Astrocyte of the spinal cord (primary cell): Measurements from ENCODE around the gene CDH22.

ENCODE experiments used
- DNase-seq: peaks from one replicate; pipeline ENCODE4 v3.0.0; 2011; ENCODE audit warnings: low read depth, low spot score
- H3K4me3 ChIP-seq: 2 replicates; pipeline ENCODE4 v1.5.1; 2011; ENCODE audit warnings: low read depth, mild to moderate bottlenecking, low read length, moderate library complexity
- CTCF ChIP-seq: IDR thresholded peaks from 2 replicates; pipeline ENCODE4 v1.5.1; 2012; ENCODE audit warnings: low read depth, mild to moderate bottlenecking, low read length, inconsistent platforms
- in situ Hi-C: cut with HindIII; loops from 2 replicates; pipeline ENCODE4 v1.10.0; 2017; ENCODE audit warnings: low sequenced_read_pairs

Gene CDH22

GRCh38 chr20:46191611-46192010 lies 116.7 kb downstream of the CDH22 start:
- no peak overlapping the region for H3K4me3 ChIP-seq
- DNase-seq, result no peak
- in situ Hi-C loops, result no loop called here
- TF ChIP-seq CTCF, result no peak

GRCh38 chr20:46191168-46191540 lies 117.1 kb downstream of the CDH22 start:
- TF ChIP-seq CTCF, result no peak
- no peak for DNase-seq
- no peak overlapping the region for H3K4me3 ChIP-seq
- in situ Hi-C loops, result no loop called here

DNA sequence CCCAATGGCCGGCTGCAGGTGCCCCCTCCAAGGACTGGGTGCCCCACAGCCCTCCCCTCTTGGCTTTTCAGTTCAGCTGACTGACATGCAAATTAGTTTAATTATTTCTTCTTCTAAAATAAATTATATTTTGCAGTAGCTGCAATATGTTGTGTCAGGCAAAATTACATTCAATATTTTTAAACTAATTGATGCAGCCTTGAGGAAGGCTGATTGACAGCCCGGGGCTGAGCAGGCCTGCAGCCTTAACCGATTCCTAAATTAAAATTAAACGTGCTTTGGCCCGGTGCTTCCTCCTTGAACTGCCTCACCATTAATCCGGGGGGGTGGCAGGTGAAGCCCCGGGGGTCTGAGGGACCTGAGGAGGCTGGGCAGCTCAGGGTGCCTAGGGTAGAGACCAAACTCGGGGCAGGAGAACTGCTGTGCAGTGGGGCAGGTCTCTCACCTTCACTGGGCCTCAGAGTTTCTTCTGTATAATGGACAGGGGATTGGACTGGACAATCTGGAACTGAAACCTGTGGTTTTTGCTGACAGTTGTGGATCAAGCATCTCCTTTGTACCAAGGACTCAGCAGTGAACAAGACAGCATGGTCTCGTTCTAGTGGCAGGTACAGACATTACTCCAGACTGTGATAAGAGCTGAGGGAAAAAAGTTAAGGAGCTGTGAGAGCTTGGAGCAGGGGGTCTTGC lies 117.7 kb downstream of the CDH22 start:
- DNase-seq, result no peak
- in situ Hi-C loops, result no loop called here
- no peak overlapping the region for H3K4me3 ChIP-seq
- no peak for TF ChIP-seq CTCF

- in situ Hi-C loops, result no loop called here
- DNase-seq, result no peak
- no peak for TF ChIP-seq CTCF
- H3K4me3 ChIP-seq, result no peak overlapping the region
Measured at GRCh38 chr20:46188866-46189541, 119.3 kb downstream of the CDH22 start.

DNA sequence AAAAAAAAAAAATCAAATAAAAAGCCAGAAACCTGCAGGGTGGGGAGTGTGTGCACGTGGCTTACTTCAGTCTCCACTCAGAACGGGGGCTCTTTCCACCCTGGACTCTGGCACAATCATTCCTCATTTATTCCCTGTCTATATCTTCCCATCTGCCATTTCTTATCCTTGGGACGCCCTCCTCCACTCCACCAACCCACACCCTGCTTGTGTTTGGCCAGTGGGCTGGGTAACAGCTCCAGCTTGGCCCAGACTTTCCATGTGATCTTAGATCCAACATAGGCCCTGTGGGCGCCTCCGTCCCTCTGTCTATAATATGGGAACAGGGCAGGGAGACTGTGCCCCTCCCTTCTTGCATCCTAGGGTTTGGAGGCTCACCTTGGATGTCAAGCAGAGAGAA lies 122.1 kb downstream of the CDH22 start:
- no peak for DNase-seq
- in situ Hi-C loops, result no loop called here
- TF ChIP-seq CTCF, result no peak
- no peak overlapping the region for H3K4me3 ChIP-seq

DNA sequence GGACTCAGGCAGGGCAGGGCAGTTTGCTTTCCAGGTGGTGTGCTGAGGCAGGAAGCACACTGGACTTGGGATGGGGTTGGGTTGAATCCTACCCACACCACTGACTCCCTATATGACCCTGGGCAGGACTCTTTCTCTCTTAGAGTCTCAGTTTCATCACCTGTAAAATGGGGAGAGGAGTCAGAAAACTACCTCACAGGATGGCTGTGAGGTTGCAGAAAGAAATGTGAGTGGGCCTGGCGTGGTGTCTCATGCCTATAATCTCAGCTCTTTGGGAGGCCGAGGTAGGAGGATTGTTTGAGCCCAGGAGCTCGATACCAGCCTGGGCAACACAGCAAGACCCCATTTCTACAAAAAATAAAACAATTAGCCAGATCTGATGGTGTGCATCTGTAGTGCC lies 122.9 kb downstream of the CDH22 start:
- in situ Hi-C loops, result no loop called here
- no peak overlapping the region for H3K4me3 ChIP-seq
- no peak for TF ChIP-seq CTCF
- no peak for DNase-seq
